Hepatocyte (in vitro differentiated cells): ENCODE measurements around the gene PTPRD.

Experiments
- EZH2phosphoT487 ChIP-seq: fragments of 200-600 bp; sonication (generic); IDR thresholded peaks from one replicate; pipeline ENCODE4 v1.6.1; 2018; ENCODE audit warnings: antibody characterized with exemption, mild to moderate bottlenecking, low read depth, moderate library complexity; ENCODE audit not compliant: unreplicated experiment, severe bottlenecking
- TF ChIP-seq, protein P1 (sequence below): fragments of 200-600 bp; sonication (generic); IDR thresholded peaks from 2 replicates; pipeline ENCODE4 v1.5.1; 2016; ENCODE audit warnings: antibody characterized with exemption, mild to moderate bottlenecking; ENCODE audit not compliant: poor library complexity

DNA sequence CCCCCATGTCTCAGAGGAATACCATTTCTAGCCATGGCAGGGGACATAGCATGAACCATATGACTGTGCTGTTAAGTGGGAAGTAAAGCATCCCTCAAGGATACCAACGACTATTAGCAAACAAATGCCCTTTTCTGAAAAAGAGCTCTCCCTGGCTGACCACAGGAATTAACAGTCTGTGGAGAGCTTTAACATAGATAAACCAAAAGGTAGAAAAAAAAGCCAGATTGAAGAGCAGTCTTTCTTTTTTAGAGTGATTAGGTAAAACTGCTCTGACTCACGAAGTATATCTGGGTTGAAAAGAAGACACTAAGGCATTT, 2280.5 kb downstream of the PTPRD start:
- TF ChIP-seq, protein P1, sequence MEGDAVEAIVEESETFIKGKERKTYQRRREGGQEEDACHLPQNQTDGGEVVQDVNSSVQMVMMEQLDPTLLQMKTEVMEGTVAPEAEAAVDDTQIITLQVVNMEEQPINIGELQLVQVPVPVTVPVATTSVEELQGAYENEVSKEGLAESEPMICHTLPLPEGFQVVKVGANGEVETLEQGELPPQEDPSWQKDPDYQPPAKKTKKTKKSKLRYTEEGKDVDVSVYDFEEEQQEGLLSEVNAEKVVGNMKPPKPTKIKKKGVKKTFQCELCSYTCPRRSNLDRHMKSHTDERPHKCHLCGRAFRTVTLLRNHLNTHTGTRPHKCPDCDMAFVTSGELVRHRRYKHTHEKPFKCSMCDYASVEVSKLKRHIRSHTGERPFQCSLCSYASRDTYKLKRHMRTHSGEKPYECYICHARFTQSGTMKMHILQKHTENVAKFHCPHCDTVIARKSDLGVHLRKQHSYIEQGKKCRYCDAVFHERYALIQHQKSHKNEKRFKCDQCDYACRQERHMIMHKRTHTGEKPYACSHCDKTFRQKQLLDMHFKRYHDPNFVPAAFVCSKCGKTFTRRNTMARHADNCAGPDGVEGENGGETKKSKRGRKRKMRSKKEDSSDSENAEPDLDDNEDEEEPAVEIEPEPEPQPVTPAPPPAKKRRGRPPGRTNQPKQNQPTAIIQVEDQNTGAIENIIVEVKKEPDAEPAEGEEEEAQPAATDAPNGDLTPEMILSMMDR = no peak
- no peak for TF ChIP-seq EZH2phosphoT487
